Measurements from ENCODE around the gene GNAL. TPM values are rescaled to one million over a fixed set of nuclear protein-coding genes. Genes with fewer than 3 reads are reported as not detected.

The GNAL gene
- total RNA-seq, 4 donors from 2014 or later = 7.5 to 20.7 (median 11.8) TPM

DNA sequence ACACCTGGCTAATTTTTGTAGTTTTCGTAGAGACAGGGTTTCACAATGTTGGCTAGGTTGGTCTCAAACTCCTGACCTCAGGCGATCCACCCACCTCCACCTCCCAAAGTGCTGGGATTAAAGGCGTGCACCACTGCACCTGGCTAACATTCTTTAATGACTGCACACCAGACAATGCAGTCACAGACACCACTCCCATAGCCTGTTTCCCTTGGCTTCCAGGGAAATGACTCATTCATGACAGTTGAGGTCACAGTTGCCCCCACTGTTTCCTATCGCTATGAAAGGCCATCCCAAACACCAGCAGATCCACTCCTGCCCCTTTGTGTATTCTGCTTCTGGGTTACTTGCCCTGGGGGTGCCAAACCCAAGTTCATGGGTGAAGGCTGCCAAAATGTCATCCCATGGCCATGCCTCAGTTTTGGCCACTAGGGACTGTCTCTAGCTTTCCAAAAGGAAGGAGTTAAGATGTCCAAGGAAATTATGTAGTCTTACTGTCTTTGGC is 170.9 kb downstream of the GNAL start:
- TF ChIP-seq, protein P1, sequence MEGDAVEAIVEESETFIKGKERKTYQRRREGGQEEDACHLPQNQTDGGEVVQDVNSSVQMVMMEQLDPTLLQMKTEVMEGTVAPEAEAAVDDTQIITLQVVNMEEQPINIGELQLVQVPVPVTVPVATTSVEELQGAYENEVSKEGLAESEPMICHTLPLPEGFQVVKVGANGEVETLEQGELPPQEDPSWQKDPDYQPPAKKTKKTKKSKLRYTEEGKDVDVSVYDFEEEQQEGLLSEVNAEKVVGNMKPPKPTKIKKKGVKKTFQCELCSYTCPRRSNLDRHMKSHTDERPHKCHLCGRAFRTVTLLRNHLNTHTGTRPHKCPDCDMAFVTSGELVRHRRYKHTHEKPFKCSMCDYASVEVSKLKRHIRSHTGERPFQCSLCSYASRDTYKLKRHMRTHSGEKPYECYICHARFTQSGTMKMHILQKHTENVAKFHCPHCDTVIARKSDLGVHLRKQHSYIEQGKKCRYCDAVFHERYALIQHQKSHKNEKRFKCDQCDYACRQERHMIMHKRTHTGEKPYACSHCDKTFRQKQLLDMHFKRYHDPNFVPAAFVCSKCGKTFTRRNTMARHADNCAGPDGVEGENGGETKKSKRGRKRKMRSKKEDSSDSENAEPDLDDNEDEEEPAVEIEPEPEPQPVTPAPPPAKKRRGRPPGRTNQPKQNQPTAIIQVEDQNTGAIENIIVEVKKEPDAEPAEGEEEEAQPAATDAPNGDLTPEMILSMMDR (IDR thresholded peaks at IDR 0.05; ENCODE audit: low read depth) = no peak

DNA sequence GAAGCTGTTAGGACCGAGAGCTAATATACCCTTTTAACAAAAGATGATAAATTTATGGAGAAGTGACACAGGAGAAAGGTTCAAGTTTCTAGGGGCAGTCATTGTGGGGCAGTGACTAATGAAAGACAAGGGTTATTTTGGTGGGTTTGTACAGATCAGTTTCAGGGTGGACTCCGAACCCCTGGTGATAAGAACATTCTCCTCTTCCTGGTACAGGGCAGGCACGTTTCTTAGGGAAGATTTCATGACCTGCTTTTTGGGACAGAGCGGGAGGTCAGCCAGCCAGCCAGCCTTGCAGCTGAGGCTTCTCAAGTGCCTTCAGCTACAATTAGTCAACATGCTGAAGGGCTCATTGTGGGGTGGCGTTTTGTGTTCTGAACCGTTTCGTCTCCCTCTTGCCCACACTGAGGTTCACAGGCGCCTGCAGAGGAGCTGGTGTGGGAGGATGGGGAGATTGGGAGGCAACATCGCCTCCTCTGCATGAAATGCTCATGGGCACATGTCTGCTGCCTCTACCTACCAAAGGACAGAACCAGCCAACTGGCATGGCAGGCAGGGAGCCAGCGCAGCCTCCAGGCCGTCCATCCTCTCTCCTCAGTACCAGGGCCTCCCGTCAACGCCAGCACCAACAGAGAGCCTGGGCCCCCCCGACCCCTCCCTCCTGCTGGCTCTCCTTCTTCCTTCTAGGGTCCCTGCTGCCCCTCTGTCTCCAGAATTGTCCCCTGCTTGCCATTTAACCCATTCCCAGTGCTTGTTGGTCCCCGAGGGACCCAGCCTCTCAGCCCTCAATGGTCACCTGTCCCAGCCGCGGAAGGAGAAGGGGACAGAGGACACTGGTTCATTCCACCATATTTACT is 171.8 kb downstream of the GNAL start:
- TF ChIP-seq, protein P1 (IDR thresholded peaks at IDR 0.05; ENCODE audit: low read depth) = no peak

DNA sequence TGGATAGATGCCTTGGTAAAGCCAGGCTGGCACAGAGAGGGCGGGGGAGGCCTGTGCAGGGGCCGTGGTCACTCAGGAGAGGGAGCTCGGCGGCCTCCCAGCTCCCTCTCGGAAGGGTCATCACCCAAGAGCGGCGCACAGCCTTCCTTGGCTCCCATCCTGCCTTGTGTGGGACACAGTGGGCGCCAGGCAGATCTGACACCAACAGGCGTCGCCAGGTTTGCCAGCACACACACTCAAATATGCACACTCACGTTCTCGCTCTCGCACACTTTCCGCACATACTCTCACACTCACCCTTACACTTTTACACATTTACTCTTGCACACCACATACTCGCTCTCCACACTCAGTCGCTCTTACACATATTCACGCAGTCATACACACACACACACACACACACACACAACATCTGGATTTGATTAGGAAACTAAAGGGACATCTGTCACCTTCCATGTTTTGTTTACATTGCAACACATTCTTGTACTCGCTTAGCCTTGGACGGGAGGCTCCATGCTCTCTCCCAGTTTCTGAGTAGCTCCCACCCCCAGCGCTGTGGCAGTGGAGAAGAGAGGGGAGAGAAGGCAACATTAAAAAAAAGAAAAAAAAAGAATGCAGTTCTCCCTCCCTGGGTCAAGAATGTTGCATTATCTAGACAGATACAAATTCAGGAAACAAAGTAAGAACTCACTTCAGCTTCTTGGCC is 172.7 kb downstream of the GNAL start:
- TF ChIP-seq, protein P1 (IDR thresholded peaks at IDR 0.05; ENCODE audit: low read depth) = no peak

DNA sequence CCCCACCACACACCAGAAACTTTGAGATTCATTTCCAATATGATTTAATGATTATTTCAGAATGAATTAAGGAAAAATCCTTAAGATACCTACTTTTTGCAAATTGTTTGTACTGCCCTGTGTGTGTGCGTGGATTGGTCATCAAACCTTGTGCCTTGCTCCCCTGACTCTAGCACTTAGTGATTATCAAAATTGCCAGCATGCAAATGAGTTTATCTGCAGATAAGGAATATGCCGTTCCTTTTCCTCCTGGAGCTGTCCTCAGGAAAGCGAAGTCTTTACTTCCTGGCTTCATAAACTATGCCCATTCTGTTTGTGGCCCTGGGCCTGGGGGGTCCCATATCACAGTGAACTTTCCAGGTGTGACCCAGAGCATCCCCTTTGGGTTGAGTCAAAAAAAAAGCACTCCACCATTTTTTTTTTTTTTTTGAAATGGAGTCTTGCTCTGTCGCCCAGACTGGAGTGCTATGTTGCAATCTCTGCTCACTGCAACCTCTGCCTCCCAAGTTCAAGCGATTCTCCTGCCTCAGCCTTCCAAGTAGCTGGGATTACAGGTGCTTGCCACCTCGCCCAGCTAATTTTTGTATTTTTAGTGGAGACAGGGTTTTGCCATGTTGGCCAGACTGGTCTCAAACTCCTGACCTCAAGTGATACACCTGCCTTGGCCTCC is 173.5 kb downstream of the GNAL start:
- TF ChIP-seq, protein P1 (IDR thresholded peaks at IDR 0.05; ENCODE audit: low read depth) = no peak

DNA sequence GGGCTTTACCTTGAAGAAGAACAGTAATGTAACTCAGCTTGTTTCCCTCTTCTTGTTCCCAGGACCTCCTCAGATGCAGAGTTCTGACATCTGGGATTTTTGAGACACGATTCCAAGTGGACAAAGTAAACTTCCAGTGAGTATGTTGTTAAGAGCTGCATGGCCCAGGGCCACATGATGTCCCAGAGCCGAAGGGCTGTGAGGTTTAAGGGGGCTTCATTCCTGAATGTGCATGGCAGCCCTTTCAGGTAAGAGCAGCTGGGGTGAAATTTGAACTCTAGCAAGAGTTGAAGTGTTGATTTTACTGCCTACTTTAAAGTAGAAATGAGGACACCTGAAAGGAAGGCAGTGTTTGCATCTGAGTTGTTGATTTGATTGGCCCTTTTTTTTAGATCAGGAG is 175.4 kb downstream of the GNAL start:
- TF ChIP-seq, protein P1 (IDR thresholded peaks at IDR 0.05; ENCODE audit: low read depth) = no peak

DNA sequence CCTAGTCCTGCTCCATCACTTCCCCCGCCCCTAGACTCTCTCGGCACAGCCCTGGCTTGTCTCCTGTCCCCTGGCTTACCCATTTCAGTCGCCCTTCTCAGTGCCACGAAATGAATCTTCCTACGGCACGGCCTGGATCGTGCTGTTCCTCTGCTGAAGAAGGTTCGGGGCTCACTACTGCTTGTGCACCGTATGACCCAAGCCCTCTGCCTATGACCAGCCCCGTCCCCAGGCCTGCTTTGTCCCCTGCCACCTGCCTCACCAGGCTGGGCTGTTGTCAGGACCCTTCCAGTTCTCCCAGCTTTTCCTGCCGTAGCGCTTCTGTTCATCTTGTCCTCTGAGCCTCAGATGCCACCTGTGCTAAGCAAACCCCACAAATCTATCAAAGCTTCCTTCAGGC is 176.0 kb downstream of the GNAL start:
- TF ChIP-seq, protein P1 (IDR thresholded peaks at IDR 0.05; ENCODE audit: low read depth) = no peak

DNA sequence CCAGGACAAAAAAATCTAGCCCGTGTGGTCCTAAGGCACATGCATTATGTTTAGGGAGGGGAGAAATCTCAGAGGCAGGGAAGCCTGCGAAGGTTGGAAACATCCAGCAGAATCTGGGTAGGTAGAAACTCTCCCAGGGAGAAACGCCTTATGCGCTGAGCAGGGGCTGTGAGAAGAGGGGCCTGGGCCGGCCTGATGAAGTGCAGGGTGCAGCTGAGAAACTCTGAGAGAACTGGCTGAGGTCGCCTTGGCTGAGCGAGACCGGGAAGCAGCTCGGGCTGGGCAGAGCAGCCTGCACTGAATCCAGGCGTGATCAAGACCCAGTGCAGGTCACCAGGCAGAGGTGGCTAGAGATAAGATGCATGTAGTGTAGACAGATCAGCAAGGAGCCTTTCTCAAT is 177.3 kb downstream of the GNAL start:
- TF ChIP-seq, protein P1 (IDR thresholded peaks at IDR 0.05; ENCODE audit: low read depth) = no peak
